Ovary (tissue), 9 donors: ENCODE results near the gene ZNF747. TPM values are rescaled to one million over a fixed set of nuclear protein-coding genes. Genes with fewer than 3 reads are reported as not detected.
"Not testable (repeated sequence)": the region's sequence is repeated elsewhere in the genome, so short reads cannot be mapped to it uniquely, and the experiment has no call there.

Experiments used
- DNase-seq, 5 donors: peaks; one replicate each; pipeline ENCODE4 v3.0.0-alpha.2; 2019 to 2020
- H3K27ac ChIP-seq, 2 donors: fragments of 200-600 bp; one replicate each; pipeline versions ENCODE4 v1.5.1 to v1.8.0; 2019 to 2022
- H3K27me3 ChIP-seq: fragments of 200-600 bp; one replicate; pipeline ENCODE4 v1.8.0; 2022
- H3K36me3 ChIP-seq: fragments of 200-600 bp; sonication (generic); one replicate; pipeline ENCODE4 v1.5.1; 2019
- H3K4me1 ChIP-seq: one replicate; pipeline ENCODE4 v1.8.1; 2013; ENCODE audit warnings: mild to moderate bottlenecking, moderate library complexity; ENCODE audit not compliant: insufficient read depth
- H3K4me3 ChIP-seq: fragments of 200-600 bp; sonication (generic); one replicate; pipeline ENCODE4 v1.5.1; 2017
- H3K9me3 ChIP-seq, 2 donors: fragments of 200-600 bp in 1 of 2; sonication (generic) in 1 of 2; one replicate each; pipeline versions ENCODE4 v1.5.1 to v1.8.1; 2013 to 2019; ENCODE audit warnings: mild to moderate bottlenecking in 1 of 2, moderate library complexity in 1 of 2
- EP300 ChIP-seq: sonication (generic); formaldehyde crosslinking; IDR thresholded peaks from one replicate; pipeline ENCODE4 v1.6.1; 2017; ENCODE audit warnings: antibody characterized with exemption
- POLR2A ChIP-seq: fragments of 450-650 bp; IDR thresholded peaks from one replicate; pipeline ENCODE4 v1.6.1; 2017; ENCODE audit warnings: antibody characterized with exemption, mild to moderate bottlenecking, moderate library complexity
- WGBS, 3 donors: extraction: QIAGEN DNeasy Blood & Tissue Kit in 1 of 3; methylation state at CpG; one replicate each; pipeline versions ENCODE4 v1.1.5 to v1.1.7; 2013 to 2017; 5-methylcytosine and 5-hydroxymethylcytosine counted together
- intact Hi-C, 4 donors: fragments of 100-400 bp; cut with DNase I; formaldehyde crosslinking; loops; one replicate each; pipeline versions ENCODE4 v1.11.0 to v1.15.1; 2022 to 2023
- polyA plus RNA-seq, 2 donors: library from polyadenylated mRNA; stranded (reverse); fragments of 200-250 nt in 1 of 2; fragments of 350-450 nt in 1 of 2; fragmentation: Illumina TruSeq in 1 of 2; extraction: RNeasy Lipid Tissue Mini Kit (QIAGEN cat#74804) in 1 of 2; gene quantifications; one replicate each; pipeline ENCODE4 v1.2.3, GENCODE V29; 2013 to 2014
- total RNA-seq, 7 donors: library from RNA; depleted of rRNA in 2 of 7; stranded (reverse); fragments of >200 nt in 2 of 7; fragmentation: NEBNext Ultra II Directional in 3 of 7; extraction: Animal tissue kit (Norgen Biotek cat#: 25700) in 3 of 7; gene quantifications; one replicate each; pipeline versions ENCODE4 v1.1.0 to v1.2.4, GENCODE V29; 2016 to 2023
- TF ChIP-seq, protein P1 (sequence below), 3 donors: fragments of 450-650 bp in 2 of 3; fragments of 200-600 bp in 1 of 3; IDR thresholded peaks; one replicate each; pipeline versions ENCODE4 v1.5.1 to v1.8.0; 2016 to 2022; ENCODE audit warnings: antibody characterized with exemption in 3 of 3, mild to moderate bottlenecking in 1 of 3
- donor health status: DM: no; HTN: no; CAD: no; lungs with moderate emphysema.
- donor health status: DM: no; HTN: no; CAD: no.
- donor health status: Bipolar disorder and iron deficiency.
- donor health status: DM: yes; HTN: yes; CAD: no.
- donor health status: DM: no; HTN: no; CAD: no.
- donor health status: DM: yes; HTN: yes; CAD: no.

Gene ZNF747
- total and polyA plus RNA-seq, 9 donors: 8.4 to 19.2 (median 12.8) TPM

DNA sequence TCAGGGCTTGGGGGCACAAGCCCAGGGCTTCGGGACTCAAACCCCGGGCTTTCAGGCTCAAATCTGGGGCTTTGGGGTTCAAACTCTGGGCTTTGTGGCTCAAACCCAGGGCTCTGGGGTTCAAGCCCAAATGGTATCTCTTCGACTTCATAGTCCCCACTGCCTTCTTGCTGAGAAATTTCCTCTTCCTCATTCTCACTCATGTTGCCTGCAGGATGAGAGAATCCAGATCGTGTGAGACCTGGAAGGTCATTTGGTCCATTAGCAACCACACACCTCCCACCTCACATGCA lies 8.9 kb downstream of the ZNF747 start:
- Histone ChIP-seq H3K9me3 (no peaks in the 10 kb centered on the region), H3K27ac (peak overlapping the region in 1 of 2 donors; percentile 97), H3K4me3 (peak overlapping the region; percentile 68), H3K4me1 (peaks cover 4% of the 10 kb centered on the region), H3K36me3 (no peaks in the 10 kb centered on the region), H3K27me3 (no peaks in the 10 kb centered on the region)
- DNase-seq: peak in 1 of 5 donors; percentile 35
- intact Hi-C loops: loop anchor here in 2 of 4 donors (10.0 kb wide), 2 partner anchors 91 to 441 kb away; partner anchors contain the start of gene DCTPP1 (in 1 of the 2)
- TF ChIP-seq EP300: no peak
- TF ChIP-seq, protein P1, sequence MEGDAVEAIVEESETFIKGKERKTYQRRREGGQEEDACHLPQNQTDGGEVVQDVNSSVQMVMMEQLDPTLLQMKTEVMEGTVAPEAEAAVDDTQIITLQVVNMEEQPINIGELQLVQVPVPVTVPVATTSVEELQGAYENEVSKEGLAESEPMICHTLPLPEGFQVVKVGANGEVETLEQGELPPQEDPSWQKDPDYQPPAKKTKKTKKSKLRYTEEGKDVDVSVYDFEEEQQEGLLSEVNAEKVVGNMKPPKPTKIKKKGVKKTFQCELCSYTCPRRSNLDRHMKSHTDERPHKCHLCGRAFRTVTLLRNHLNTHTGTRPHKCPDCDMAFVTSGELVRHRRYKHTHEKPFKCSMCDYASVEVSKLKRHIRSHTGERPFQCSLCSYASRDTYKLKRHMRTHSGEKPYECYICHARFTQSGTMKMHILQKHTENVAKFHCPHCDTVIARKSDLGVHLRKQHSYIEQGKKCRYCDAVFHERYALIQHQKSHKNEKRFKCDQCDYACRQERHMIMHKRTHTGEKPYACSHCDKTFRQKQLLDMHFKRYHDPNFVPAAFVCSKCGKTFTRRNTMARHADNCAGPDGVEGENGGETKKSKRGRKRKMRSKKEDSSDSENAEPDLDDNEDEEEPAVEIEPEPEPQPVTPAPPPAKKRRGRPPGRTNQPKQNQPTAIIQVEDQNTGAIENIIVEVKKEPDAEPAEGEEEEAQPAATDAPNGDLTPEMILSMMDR (IDR thresholded peaks at IDR 0.05): no peak
- TF ChIP-seq POLR2A: no peak
- WGBS, 3 donors: 56 to 65% (median 65%) methylated on average over 4 of the region's 4 CpGs

DNA sequence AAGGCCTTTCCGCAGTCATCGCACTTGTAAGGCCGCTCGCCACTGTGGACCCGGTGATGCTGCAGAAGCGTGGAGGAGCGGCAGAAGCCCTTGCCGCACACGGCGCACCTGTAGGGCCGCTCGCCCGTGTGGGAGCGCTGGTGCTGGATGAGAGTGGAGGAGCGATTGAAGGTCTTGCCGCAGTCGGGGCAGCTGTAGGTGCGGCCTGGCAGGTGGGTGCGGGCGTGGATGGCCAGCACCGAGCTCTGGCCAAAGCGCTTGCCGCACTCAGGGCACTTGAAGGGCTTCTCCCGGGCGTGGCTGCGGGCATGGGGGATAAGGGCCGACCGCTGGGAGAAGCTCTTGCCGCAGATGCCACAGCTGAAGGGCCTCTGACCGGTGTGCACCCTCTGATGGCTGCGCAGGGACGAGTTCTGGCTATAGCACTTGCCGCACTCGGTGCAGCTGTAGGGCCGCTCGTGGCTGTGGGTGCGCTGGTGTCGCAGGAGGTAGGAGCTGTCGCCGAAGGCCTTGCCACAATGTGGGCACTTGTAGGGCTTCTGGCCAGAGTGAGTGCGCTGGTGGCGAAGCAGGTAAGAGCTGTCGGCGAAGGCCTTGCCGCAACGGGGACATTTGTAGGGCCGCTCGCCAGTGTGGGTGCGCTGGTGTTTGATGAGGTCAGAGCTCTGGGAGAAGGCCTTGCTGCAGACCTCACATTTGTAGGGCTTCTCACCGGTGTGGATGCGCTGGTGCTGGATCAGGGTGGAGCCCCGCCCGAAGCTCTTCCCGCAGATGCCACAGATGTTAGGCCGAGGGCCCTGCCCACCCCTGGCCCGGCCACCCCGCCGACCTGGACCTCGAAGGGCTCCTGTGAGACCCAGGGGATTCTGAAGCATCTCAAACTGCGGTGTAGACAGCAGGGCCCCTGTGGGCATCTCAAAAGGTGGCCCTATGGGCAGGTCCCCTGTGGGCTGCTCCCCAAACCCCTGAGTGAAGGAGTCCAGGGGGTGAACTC lies 9.8 kb downstream of the ZNF747 start:
- 91 to 93% (median 91%) methylated on average over 59 to 60 of the region's 60 CpGs for WGBS, 3 donors
- no peaks in the 10 kb centered on the region for H3K27me3 ChIP-seq
- no peaks in the 10 kb centered on the region for H3K36me3 ChIP-seq
- H3K27ac ChIP-seq: no peak overlapping the region
- TF ChIP-seq, protein P1 (IDR thresholded peaks at IDR 0.05): no peak
- no peak for TF ChIP-seq POLR2A
- TF ChIP-seq EP300: no peak
- peak in 4 of 5 donors; percentile 28 to 58 (median 49) for DNase-seq
- no peaks in the 10 kb centered on the region for H3K9me3 ChIP-seq
- intact Hi-C loops: loop anchor here in 3 of 4 donors (5.0 to 10.0 kb wide), 3 partner anchors 88 to 440 kb away; partner anchors contain the start of gene DCTPP1 (in 1 of the 3)
- H3K4me1 ChIP-seq: peaks cover 4% of the 10 kb centered on the region
- H3K4me3 ChIP-seq: no peak overlapping the region

DNA sequence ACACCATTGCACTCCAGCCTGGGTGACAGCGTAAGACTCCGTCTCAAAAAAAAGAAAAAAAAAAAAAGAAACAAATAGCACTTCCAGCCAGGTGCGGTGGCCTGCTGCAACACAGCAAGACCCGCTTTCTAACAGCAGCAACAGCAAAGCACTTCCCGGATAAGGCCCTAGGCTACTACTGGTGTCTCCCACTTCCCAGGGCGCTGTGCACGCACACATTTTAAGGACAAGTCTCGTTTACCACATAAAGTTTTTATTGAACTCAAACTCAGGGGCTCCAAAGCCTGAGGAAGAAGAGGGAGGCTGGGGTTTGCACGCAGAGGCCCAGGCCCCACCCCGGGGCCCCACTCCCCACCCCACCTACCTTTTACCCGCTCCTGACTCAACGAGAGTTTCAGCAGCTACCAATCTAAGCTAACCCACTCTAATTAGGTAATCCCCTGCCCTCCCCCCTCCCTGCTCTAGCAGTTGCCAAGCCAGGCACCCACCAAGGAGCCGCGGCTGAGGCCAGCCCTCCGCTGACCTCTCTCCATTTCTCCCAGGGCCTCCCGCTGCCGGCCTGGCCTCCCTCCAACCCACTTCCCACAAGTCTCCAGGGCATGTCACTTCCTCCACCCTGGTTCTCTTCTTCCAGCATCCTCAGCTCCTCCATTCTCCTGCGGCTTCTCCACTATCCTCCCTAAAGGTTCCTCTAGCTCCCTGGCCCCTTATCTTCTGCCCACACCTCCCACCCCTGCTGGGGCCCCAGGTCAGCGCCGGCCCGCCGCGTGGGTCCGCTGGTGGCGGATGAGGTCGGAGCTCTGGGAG lies 10.7 kb downstream of the ZNF747 start:
- Histone ChIP-seq H3K4me3 (no peak overlapping the region), H3K27ac (no peak overlapping the region), H3K36me3 (no peaks in the 10 kb centered on the region), H3K9me3 (no peaks in the 10 kb centered on the region), H3K27me3 (no peaks in the 10 kb centered on the region), H3K4me1 (peaks cover 4% of the 10 kb centered on the region)
- 61 to 71% (median 63%) methylated on average over 26 of the region's 26 CpGs for WGBS, 3 donors
- DNase-seq: peak in 4 of 5 donors; percentile 33 to 63 (median 48)
- TF ChIP-seq POLR2A (no peak), EP300 (no peak)
- TF ChIP-seq, protein P1 (IDR thresholded peaks at IDR 0.05): no peak
- intact Hi-C loops: loop anchor here in 3 of 4 donors (5.0 to 10.0 kb wide), 3 partner anchors 87 to 439 kb away; partner anchors contain the start of gene DCTPP1 (in 1 of the 3)

DNA sequence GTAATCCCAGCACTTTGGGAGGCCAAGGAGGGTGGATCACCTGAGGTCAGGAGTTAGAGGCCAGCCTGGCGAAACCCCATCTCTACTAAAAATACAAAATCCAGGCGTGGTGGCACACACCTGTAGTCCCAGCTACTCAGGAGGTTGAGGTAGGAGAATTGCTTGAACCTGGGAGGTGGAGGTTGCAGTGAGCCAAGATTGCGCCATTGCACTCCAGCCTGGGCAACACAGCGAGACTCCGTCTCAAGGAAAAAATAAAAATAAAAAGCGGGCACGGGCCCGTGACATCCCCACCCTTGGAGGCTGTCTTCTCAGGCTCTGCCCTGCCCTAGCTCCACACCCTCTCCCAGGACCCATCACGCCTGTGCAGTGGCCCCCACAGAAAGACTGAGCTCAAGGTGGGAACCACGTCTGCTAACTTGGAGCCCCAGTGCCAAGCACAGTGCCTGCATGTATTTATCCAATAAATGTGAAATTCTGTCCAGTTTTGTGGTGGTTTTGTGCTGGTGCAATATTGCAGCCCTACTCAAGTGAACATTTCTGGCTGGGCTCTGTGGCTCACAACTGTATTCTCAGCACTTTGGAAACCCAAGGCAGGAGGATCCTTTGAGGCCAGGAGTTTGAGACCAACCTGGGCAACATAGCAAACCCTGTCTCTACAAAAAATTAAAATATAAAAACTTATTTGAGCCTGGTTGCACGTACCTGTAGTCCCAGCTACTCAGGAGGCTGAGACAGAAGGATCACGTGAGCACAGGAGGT lies 11.8 kb downstream of the ZNF747 start:
- DNase-seq, H3K27me3 ChIP-seq, H3K36me3 ChIP-seq, H3K4me3 ChIP-seq, H3K27ac ChIP-seq, H3K4me1 ChIP-seq, H3K9me3 ChIP-seq: not testable (repeated sequence)
- intact Hi-C loops: loop anchor here in 3 of 4 donors (5.0 to 10.0 kb wide), 3 partner anchors 86 to 438 kb away; partner anchors contain the start of gene DCTPP1 (in 1 of the 3)
- 73 to 84% (median 74%) methylated on average over 12 of the region's 12 CpGs for WGBS, 3 donors
